Left lobe of liver (tissue), 2 donors: ENCODE measurements around the gene ELAPOR2. TPM values are rescaled to one million over a fixed set of nuclear protein-coding genes. Genes with fewer than 3 reads are reported as not detected.
"Not testable (repeated sequence)": the region's sequence is repeated elsewhere in the genome, so short reads cannot be mapped to it uniquely, and the experiment has no call there.

Source experiments
- ATAC-seq: fragments of 200-7000 bp; cut with Tn5 transposase; one replicate; pipeline ENCODE4 v1.9.1; 2020; ENCODE audit warnings: mild to moderate bottlenecking, moderate library complexity
- DNase-seq: peaks from one replicate; pipeline ENCODE4 v3.0.0-alpha.2; 2020; ENCODE audit warnings: low spot score
- total RNA-seq: library from RNA; stranded (reverse); gene quantifications from one replicate; pipeline ENCODE4 v1.2.1, GENCODE V29; 2021
- donor health status: DM: no; HTN: no; CAD: no; lungs with moderate emphysema.
- donor health status: DM: no; HTN: yes; CAD: no.

ELAPOR2 gene
- total RNA-seq, 1 donor from 2014 or later, result 0.75 TPM

- not testable (repeated sequence) for DNase-seq, ATAC-seq
These were observed 14.7 kb downstream of the ELAPOR2 start for GRCh38 chr7:87044713-87045112.

GRCh38 chr7:87041586-87041985 lies 17.9 kb downstream of the ELAPOR2 start:
- not testable (repeated sequence) for ATAC-seq, DNase-seq

- DNase-seq, ATAC-seq: not testable (repeated sequence)
These were observed 19.7 kb downstream of the ELAPOR2 start for GRCh38 chr7:87039691-87040299.

- ATAC-seq (no peak), DNase-seq (no peak)
These were observed 20.3 kb downstream of the ELAPOR2 start for GRCh38 chr7:87038993-87039690.

GRCh38 chr7:87036985-87037384 lies 22.5 kb downstream of the ELAPOR2 start:
- ATAC-seq (no peak), DNase-seq (no peak)

- no peak for ATAC-seq
- no peak for DNase-seq
These were observed 26.7 kb downstream of the ELAPOR2 start for GRCh38 chr7:87032604-87033339.

GRCh38 chr7:87029078-87029477 lies 30.4 kb downstream of the ELAPOR2 start:
- ATAC-seq (no peak), DNase-seq (no peak)

GRCh38 chr7:87028636-87029035 lies 30.8 kb downstream of the ELAPOR2 start:
- ATAC-seq, result no peak
- DNase-seq, result no peak

- no peak for DNase-seq
- no peak for ATAC-seq
These were observed 31.6 kb downstream of the ELAPOR2 start for GRCh38 chr7:87027900-87028299.

GRCh38 chr7:87021285-87021684 lies 38.2 kb downstream of the ELAPOR2 start:
- no peak for ATAC-seq
- no peak for DNase-seq

- ATAC-seq, result no peak
- DNase-seq, result no peak
These were observed 42.8 kb downstream of the ELAPOR2 start for GRCh38 chr7:87016606-87017005.

GRCh38 chr7:87013840-87014190 lies 45.6 kb downstream of the ELAPOR2 start:
- DNase-seq (no peak), ATAC-seq (no peak)

- no peak for DNase-seq
These were observed 46.2 kb downstream of the ELAPOR2 start for GRCh38 chr7:87013136-87013839.

More at GRCh38 chr7:87013136-87013839, 46.2 kb downstream of the ELAPOR2 start:
- no peak for ATAC-seq

Other genes starting within 250 kb of the ELAPOR2 start
- 14.8 TPM for gene DMTF1, start 92.8 kb upstream of the ELAPOR2 start, total RNA-seq
- gene TMEM243, start 160.1 kb upstream of the ELAPOR2 start, total RNA-seq, result 2.6 TPM